AG04449 (cell line): ENCODE results near the gene PEAK1.

Source experiments
- CTCF ChIA-PET: fragments of 350-600 bp; formaldehyde crosslinking; extraction: SDS; loops from one replicate; lab custom pipeline; 2021; ENCODE audit warnings: antibody characterized with exemption; lab: Yijun Ruan, JAX
- POLR2A ChIA-PET: fragments of 400-600, 350-600 bp; formaldehyde crosslinking; extraction: SDS; loops from one replicate; lab custom pipeline; 2020; ENCODE audit warnings: antibody characterized with exemption, inconsistent platforms; lab: Yijun Ruan, JAX
- DNase-seq: peaks from one replicate; pipeline ENCODE4 v3.0.0-alpha.2; 2010; ENCODE audit warnings: low read depth, low spot score
- H3K4me3 ChIP-seq: 2 replicates; pipeline ENCODE4 v1.5.1; 2011; ENCODE audit warnings: low read depth, mild to moderate bottlenecking, control low read depth, low read length
- TF ChIP-seq, protein P1 (sequence below): IDR thresholded peaks from one replicate; pipeline ENCODE4 v1.5.1; 2011; ENCODE audit warnings: mild to moderate bottlenecking, moderate library complexity, low read length, control low read depth, inconsistent platforms; ENCODE audit not compliant: insufficient read depth; ENCODE audit errors: missing control alignments

Gene PEAK1

GRCh38 chr15:77209221-77209620 is 210.7 kb downstream of the PEAK1 start:
- TF ChIP-seq, protein P1, sequence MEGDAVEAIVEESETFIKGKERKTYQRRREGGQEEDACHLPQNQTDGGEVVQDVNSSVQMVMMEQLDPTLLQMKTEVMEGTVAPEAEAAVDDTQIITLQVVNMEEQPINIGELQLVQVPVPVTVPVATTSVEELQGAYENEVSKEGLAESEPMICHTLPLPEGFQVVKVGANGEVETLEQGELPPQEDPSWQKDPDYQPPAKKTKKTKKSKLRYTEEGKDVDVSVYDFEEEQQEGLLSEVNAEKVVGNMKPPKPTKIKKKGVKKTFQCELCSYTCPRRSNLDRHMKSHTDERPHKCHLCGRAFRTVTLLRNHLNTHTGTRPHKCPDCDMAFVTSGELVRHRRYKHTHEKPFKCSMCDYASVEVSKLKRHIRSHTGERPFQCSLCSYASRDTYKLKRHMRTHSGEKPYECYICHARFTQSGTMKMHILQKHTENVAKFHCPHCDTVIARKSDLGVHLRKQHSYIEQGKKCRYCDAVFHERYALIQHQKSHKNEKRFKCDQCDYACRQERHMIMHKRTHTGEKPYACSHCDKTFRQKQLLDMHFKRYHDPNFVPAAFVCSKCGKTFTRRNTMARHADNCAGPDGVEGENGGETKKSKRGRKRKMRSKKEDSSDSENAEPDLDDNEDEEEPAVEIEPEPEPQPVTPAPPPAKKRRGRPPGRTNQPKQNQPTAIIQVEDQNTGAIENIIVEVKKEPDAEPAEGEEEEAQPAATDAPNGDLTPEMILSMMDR, result no peak
- ChIA-PET POLR2A (no interaction called here), CTCF (no interaction called here)
- H3K4me3 ChIP-seq, result no peak overlapping the region
- no peak for DNase-seq

- ChIA-PET POLR2A (no interaction called here), CTCF (no interaction called here)
- DNase-seq, result no peak
- H3K4me3 ChIP-seq, result no peak overlapping the region
- TF ChIP-seq, protein P1, result no peak
Measured at GRCh38 chr15:77208241-77208640, 211.7 kb downstream of the PEAK1 start.

DNA sequence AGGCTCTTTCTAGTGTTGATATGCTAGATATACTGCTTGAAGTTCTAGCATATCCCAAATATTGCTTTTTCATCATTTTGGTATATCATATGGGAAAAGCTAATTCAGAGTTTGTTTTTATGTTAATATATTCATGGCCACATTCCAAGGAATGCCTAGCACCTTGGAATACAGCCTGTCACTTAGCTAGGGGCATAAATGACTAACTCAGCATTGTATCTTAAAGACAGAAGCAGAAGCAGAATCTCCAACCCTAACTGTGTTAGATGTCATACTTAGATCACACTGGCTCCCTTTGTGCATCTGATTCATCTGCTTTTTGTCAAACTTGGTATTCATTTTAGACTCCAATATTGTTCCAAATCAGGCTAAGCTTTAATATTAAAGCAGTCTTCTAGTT is 218.2 kb downstream of the PEAK1 start:
- CTCF ChIA-PET, result interaction anchor here (0.8 to 1.4 kb wide), 3 partner anchors 11 to 341 kb away, joined by 3 to 5 read pairs (median 3); no protein-coding TSS in a partner anchor
- no peak overlapping the region for H3K4me3 ChIP-seq
- no peak for DNase-seq
- POLR2A ChIA-PET, result interaction anchor here (0.7 kb wide), 1 partner anchor 156 kb away, joined by 3 read pairs; no protein-coding TSS in a partner anchor
- TF ChIP-seq, protein P1, result no peak

GRCh38 chr15:77196381-77196780 is 223.5 kb downstream of the PEAK1 start:
- DNase-seq, result no peak
- POLR2A ChIA-PET, result no interaction called here
- CTCF ChIA-PET, result interaction anchor here (1.0 kb wide), 2 partner anchors 77 to 347 kb away, joined by 3 read pairs; no protein-coding TSS in a partner anchor
- H3K4me3 ChIP-seq, result no peak overlapping the region
- TF ChIP-seq, protein P1, result no peak

- POLR2A ChIA-PET, result no interaction called here
- CTCF ChIA-PET, result interaction anchor here (0.7 to 1.0 kb wide), 3 partner anchors 8 to 348 kb away, joined by 3 to 4 read pairs (median 3); no protein-coding TSS in a partner anchor
- DNase-seq, result no peak
- TF ChIP-seq, protein P1, result no peak
- no peak overlapping the region for H3K4me3 ChIP-seq
Measured at GRCh38 chr15:77195586-77195985, 224.3 kb downstream of the PEAK1 start.

DNA sequence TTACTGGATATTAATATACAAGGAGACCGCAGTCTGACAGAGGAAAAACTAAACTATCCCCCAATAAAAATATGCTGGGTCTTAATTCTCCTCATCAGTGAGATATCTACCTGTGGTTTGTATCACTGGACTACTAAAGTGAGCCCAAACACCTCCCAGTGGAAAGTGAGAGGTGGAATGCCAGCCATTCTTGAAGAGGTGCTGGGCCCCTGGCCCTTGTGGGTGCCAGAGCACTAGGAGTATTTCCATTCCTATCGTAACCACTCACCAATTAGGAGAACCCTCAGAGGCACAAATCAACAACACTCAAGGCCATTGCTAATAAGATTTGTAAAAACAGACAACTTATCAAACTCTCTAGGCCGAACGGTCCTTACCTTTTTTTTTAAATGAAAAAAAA is 227.5 kb downstream of the PEAK1 start:
- H3K4me3 ChIP-seq, result no peak overlapping the region
- ChIA-PET CTCF (no interaction called here), POLR2A (no interaction called here)
- TF ChIP-seq, protein P1, result no peak
- DNase-seq, result no peak
